Gastrocnemius medialis (tissue), 4 donors: ENCODE data around the gene NFIA. TPM values are rescaled to one million over a fixed set of nuclear protein-coding genes. Genes with fewer than 3 reads are reported as not detected.

Experiments
- ATAC-seq, 2 donors: fragments of 150-250 bp; one replicate each; pipeline ENCODE4 v1.9.1; 2016
- DNase-seq, 2 donors: peaks; one replicate each; pipeline ENCODE4 v3.0.0-alpha.2; 2019
- H3K27ac ChIP-seq, 4 donors: fragments of 200-600 bp; sonication (generic); 1 replicate in 1 of 4; 2 replicates in 3 of 4; pipeline ENCODE4 v1.5.1; 2016 to 2018; ENCODE audit warnings: mild to moderate bottlenecking in 2 of 4, moderate library complexity in 1 of 4
- H3K27me3 ChIP-seq, 3 donors: fragments of 200-600 bp; sonication (generic) in 2 of 3; 1 replicate in 1 of 3; 2 replicates in 2 of 3; pipeline versions ENCODE4 v1.5.1 to v1.6.0; 2016 to 2019; ENCODE audit warnings: mild to moderate bottlenecking in 1 of 3, moderate library complexity in 1 of 3
- H3K36me3 ChIP-seq, 2 donors: fragments of 200-600 bp; sonication (generic) in 1 of 2; one replicate each; pipeline ENCODE4 v1.5.1; 2017 to 2018
- H3K4me1 ChIP-seq, 2 donors: fragments of 200-600 bp; sonication (generic) in 1 of 2; one replicate each; pipeline ENCODE4 v1.5.1; 2016 to 2017; ENCODE audit warnings: mild to moderate bottlenecking in 2 of 2
- H3K4me3 ChIP-seq, 4 donors: fragments of 200-600 bp; sonication (generic) in 3 of 4; 1 replicate in 1 of 4; 2 replicates in 3 of 4; pipeline ENCODE4 v1.5.1; 2016 to 2019; ENCODE audit warnings: mild to moderate bottlenecking in 2 of 4
- H3K9me3 ChIP-seq, 3 donors: fragments of 200-600 bp; sonication (generic) in 2 of 3; 1 replicate in 1 of 3; 2 replicates in 2 of 3; pipeline ENCODE4 v1.5.1; 2016 to 2019
- CTCF ChIP-seq, 5 experiments: fragments of 450-650 bp in 3 of 5; fragments of 200-600 bp in 2 of 5; sonication (generic) in 2 of 5; IDR thresholded peaks in 4 of 5; conservative IDR thresholded peaks in 1 of 5; 1 replicate in 4 of 5; 2 replicates in 1 of 5; pipeline ENCODE4 v1.5.1; 2016 to 2019; ENCODE audit warnings: antibody characterized with exemption in 5 of 5, mild to moderate bottlenecking in 3 of 5, moderate library complexity in 3 of 5
- POLR2A ChIP-seq, 2 donors: fragments of 450-650 bp; IDR thresholded peaks; one replicate each; pipeline ENCODE4 v1.6.1; 2017; ENCODE audit warnings: antibody characterized with exemption in 2 of 2, mild to moderate bottlenecking in 2 of 2, moderate library complexity in 2 of 2
- in situ Hi-C, 4 donors: fragments of 200-750 bp; cut with MboI; loops; one replicate each; pipeline versions ENCODE4 v1.15.0 to v1.8.0; 2017; ENCODE audit warnings: low sequenced_read_pairs in 4 of 4
- intact Hi-C: fragments of 100-400 bp; cut with DNase I; formaldehyde crosslinking; loops from one replicate; pipeline ENCODE4 v1.15.1; 2023; ENCODE audit warnings: low total_unique reads
- total RNA-seq, 4 donors: library from RNA; depleted of rRNA; stranded (reverse); fragments of >200 nt; gene quantifications; one replicate each; pipeline versions ENCODE4 v1.1.0 to v1.2.3, GENCODE V29; 2016

NFIA gene
- total RNA-seq, 4 donors from 2014 or later, result 12.9 to 27.0 (median 26.6) TPM

GRCh38 chr1:61496501-61496900 is 414.1 kb downstream of the NFIA start:
- Histone ChIP-seq H3K27me3 (no peaks in the 10 kb centered on the region), H3K4me1 (no peaks in the 10 kb centered on the region), H3K27ac (no peak overlapping the region), H3K9me3 (no peaks in the 10 kb centered on the region), H3K4me3 (no peak overlapping the region), H3K36me3 (no peaks in the 10 kb centered on the region)
- no peak for TF ChIP-seq CTCF (IDR thresholded peaks at IDR 0.05 in 4 of 5, conservative IDR thresholded peaks at IDR 0.05 in 1 of 5)
- no peak for TF ChIP-seq POLR2A (IDR thresholded peaks at IDR 0.05)
- in situ Hi-C loops (no loop called here), intact Hi-C loops (no loop called here)
- DNase-seq (no peak), ATAC-seq (no peak)

- Histone ChIP-seq H3K4me1 (no peaks in the 10 kb centered on the region), H3K27ac (no peak overlapping the region), H3K36me3 (no peaks in the 10 kb centered on the region), H3K9me3 (no peaks in the 10 kb centered on the region), H3K4me3 (no peak overlapping the region), H3K27me3 (no peaks in the 10 kb centered on the region)
- intact Hi-C loops, result no loop called here
- no peak for DNase-seq
- in situ Hi-C loops, result no loop called here
- no peak for ATAC-seq
- TF ChIP-seq POLR2A (IDR thresholded peaks at IDR 0.05) (no peak), CTCF (IDR thresholded peaks at IDR 0.05 in 4 of 5, conservative IDR thresholded peaks at IDR 0.05 in 1 of 5) (no peak)
These were observed 414.7 kb downstream of the NFIA start for GRCh38 chr1:61497013-61497412.

GRCh38 chr1:61498342-61498741 is 416.0 kb downstream of the NFIA start:
- ATAC-seq, result no peak
- no peak overlapping the region for H3K4me3 ChIP-seq
- no peak overlapping the region for H3K27ac ChIP-seq
- no peaks in the 10 kb centered on the region for H3K36me3 ChIP-seq
- intact Hi-C loops, result no loop called here
- no peaks in the 10 kb centered on the region for H3K4me1 ChIP-seq
- H3K9me3 ChIP-seq, result no peaks in the 10 kb centered on the region
- TF ChIP-seq CTCF (IDR thresholded peaks at IDR 0.05 in 4 of 5, conservative IDR thresholded peaks at IDR 0.05 in 1 of 5) (no peak), POLR2A (IDR thresholded peaks at IDR 0.05) (no peak)
- no peak for DNase-seq
- in situ Hi-C loops, result no loop called here
- no peaks in the 10 kb centered on the region for H3K27me3 ChIP-seq

- Histone ChIP-seq H3K4me3 (no peak overlapping the region), H3K9me3 (no peaks in the 10 kb centered on the region), H3K4me1 (no peaks in the 10 kb centered on the region), H3K36me3 (no peaks in the 10 kb centered on the region), H3K27me3 (no peaks in the 10 kb centered on the region), H3K27ac (no peak overlapping the region)
- intact Hi-C loops, result no loop called here
- TF ChIP-seq POLR2A (IDR thresholded peaks at IDR 0.05) (no peak), CTCF (IDR thresholded peaks at IDR 0.05 in 4 of 5, conservative IDR thresholded peaks at IDR 0.05 in 1 of 5) (no peak)
- no peak for DNase-seq
- no peak for ATAC-seq
- in situ Hi-C loops, result no loop called here
These were observed 419.9 kb downstream of the NFIA start for GRCh38 chr1:61501971-61502916.
